Loucy (cell line): ENCODE measurements around the gene COL6A5.
A peak's percentile ranks its signal among the peaks of the same experiment; 100 is the strongest.

Experiments used
- H2AFZ ChIP-seq: fragments of 200-600 bp; sonication (generic); 2 replicates; pipeline ENCODE4 v1.6.0; 2016; ENCODE audit warnings: antibody characterized with exemption, mild to moderate bottlenecking, low read length, moderate library complexity
- H3F3A ChIP-seq: fragments of 200-600 bp; 2 replicates; pipeline ENCODE4 v1.6.0; 2016; ENCODE audit warnings: antibody characterized with exemption, low read depth, mild to moderate bottlenecking
- H3K27me3 ChIP-seq: fragments of 200-600 bp; sonication (generic); 2 replicates; pipeline ENCODE4 v1.6.1; 2014; ENCODE audit warnings: low read length, mild to moderate bottlenecking; ENCODE audit not compliant: insufficient read depth, poor library complexity, severe bottlenecking
- H3K36me3 ChIP-seq: fragments of 200-600 bp; sonication (generic); 2 replicates; pipeline ENCODE4 v1.6.1; 2016; ENCODE audit warnings: low read length; ENCODE audit not compliant: insufficient read depth
- H3K4me1 ChIP-seq: fragments of 200-600 bp; sonication (generic); 2 replicates; pipeline ENCODE4 v1.5.1; 2014; ENCODE audit warnings: low read length, mild to moderate bottlenecking; ENCODE audit not compliant: insufficient read depth, poor library complexity, severe bottlenecking
- H3K4me2 ChIP-seq: fragments of 200-600 bp; sonication (generic); 2 replicates; pipeline ENCODE4 v1.6.0; 2014; ENCODE audit warnings: antibody characterized with exemption, low read length, low read depth, mild to moderate bottlenecking; ENCODE audit not compliant: poor library complexity, severe bottlenecking
- H3K4me3 ChIP-seq: fragments of 200-600 bp; sonication (generic); 2 replicates; pipeline ENCODE4 v1.5.1; 2014; ENCODE audit warnings: low read length, mild to moderate bottlenecking, mixed read lengths; ENCODE audit not compliant: poor library complexity, severe bottlenecking
- H3K79me2 ChIP-seq: fragments of 200-600 bp; sonication (generic); 2 replicates; pipeline ENCODE4 v1.6.1; 2014; ENCODE audit warnings: low read length; ENCODE audit not compliant: insufficient read depth
- H3K9ac ChIP-seq: fragments of 200-600 bp; sonication (generic); 2 replicates; pipeline ENCODE4 v1.6.0; 2014; ENCODE audit warnings: mild to moderate bottlenecking, low read depth, low read length, moderate library complexity; ENCODE audit not compliant: poor library complexity, severe bottlenecking
- H3K9me2 ChIP-seq: fragments of 200-600 bp; sonication (generic); replicated peaks from 2 replicates; pipeline ENCODE4 v1.6.1; 2016; ENCODE audit warnings: low read depth, low read length, mixed read lengths
- H3K9me3 ChIP-seq: fragments of 200-600 bp; sonication (generic); 2 replicates; pipeline ENCODE4 v1.6.1; 2014; ENCODE audit warnings: mild to moderate bottlenecking, antibody characterized with exemption, low read length, low read depth; ENCODE audit not compliant: insufficient read depth
- H4K20me1 ChIP-seq: fragments of 200-600 bp; sonication (generic); 2 replicates; pipeline ENCODE4 v1.6.0; 2014; ENCODE audit warnings: antibody characterized with exemption, low read length, mild to moderate bottlenecking; ENCODE audit not compliant: insufficient read depth, poor library complexity, severe bottlenecking
- EZH2phosphoT487 ChIP-seq: fragments of 200-600 bp; IDR thresholded peaks from 2 replicates; pipeline ENCODE4 v1.6.1; 2018; ENCODE audit warnings: antibody characterized with exemption, mild to moderate bottlenecking, moderate library complexity, borderline replicate concordance
- TF ChIP-seq, protein P1 (sequence below): fragments of 200-600 bp; sonication (generic); conservative IDR thresholded peaks from 2 replicates; pipeline ENCODE4 v1.5.1; 2014; ENCODE audit warnings: mild to moderate bottlenecking, antibody characterized with exemption, low read length

The COL6A5 gene

DNA sequence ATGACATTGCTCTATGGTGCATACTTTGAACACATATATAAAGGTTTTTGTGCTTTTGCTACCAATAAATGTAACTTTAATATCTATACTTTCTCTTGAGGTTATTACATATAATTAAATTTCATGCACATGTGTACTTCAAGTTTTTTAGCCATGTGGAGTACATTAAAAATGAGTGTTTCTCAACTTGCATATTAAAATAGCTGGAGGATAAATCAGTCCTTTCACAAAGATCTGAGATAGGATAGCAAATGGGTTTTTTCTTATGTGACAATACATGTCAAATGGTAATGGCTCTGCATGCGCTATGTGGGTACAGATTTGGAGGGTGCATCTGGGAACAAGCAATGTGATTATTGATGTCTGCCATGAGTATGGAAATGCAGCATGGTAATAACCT lies 122.8 kb downstream of the COL6A5 start:
- Histone ChIP-seq H2AFZ (no peak overlapping the region), H3K27me3 (no peaks in the 10 kb centered on the region), H4K20me1 (no peaks in the 10 kb centered on the region), H3K79me2 (no peaks in the 10 kb centered on the region), H3K4me3 (no peak overlapping the region), H3K9me2 (0 out of 2 replicates have a peak, but pooled peaks cover 3% of the 10 kb centered on the region), H3K36me3 (no peaks in the 10 kb centered on the region), H3K9me3 (no peaks in the 10 kb centered on the region), H3K4me2 (no peak overlapping the region), H3K4me1 (no peaks in the 10 kb centered on the region), H3F3A (no peaks in the 10 kb centered on the region), H3K9ac (no peak overlapping the region)
- no peak for TF ChIP-seq EZH2phosphoT487
- TF ChIP-seq, protein P1, sequence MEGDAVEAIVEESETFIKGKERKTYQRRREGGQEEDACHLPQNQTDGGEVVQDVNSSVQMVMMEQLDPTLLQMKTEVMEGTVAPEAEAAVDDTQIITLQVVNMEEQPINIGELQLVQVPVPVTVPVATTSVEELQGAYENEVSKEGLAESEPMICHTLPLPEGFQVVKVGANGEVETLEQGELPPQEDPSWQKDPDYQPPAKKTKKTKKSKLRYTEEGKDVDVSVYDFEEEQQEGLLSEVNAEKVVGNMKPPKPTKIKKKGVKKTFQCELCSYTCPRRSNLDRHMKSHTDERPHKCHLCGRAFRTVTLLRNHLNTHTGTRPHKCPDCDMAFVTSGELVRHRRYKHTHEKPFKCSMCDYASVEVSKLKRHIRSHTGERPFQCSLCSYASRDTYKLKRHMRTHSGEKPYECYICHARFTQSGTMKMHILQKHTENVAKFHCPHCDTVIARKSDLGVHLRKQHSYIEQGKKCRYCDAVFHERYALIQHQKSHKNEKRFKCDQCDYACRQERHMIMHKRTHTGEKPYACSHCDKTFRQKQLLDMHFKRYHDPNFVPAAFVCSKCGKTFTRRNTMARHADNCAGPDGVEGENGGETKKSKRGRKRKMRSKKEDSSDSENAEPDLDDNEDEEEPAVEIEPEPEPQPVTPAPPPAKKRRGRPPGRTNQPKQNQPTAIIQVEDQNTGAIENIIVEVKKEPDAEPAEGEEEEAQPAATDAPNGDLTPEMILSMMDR, result no peak

DNA sequence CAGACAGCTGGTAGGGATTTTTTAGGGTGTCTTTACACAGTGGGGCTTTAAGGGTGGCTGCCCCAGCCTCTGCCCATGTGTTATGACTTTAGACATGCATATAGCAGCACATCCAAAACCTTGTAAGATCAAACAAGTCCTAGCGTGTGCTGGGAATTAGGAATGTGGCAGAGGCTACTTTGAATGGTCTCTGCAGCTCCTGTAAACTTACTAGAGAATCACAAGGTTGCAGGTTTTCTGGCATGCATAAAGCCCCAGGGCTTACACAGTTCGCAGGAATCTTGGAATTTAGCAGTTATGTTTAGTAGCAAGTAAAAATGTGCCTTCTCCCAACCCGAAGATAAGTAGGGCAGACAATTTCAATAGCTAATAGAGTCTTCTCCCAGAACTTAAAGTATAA lies 124.7 kb downstream of the COL6A5 start:
- Histone ChIP-seq H3K4me3 (no peak overlapping the region), H3K79me2 (no peaks in the 10 kb centered on the region), H4K20me1 (no peaks in the 10 kb centered on the region), H3K9me3 (no peaks in the 10 kb centered on the region), H3F3A (no peaks in the 10 kb centered on the region), H3K36me3 (no peaks in the 10 kb centered on the region), H3K4me2 (no peak overlapping the region), H2AFZ (no peak overlapping the region), H3K4me1 (no peaks in the 10 kb centered on the region), H3K9me2 (0 out of 2 replicates have a peak, but pooled peaks cover 3% of the 10 kb centered on the region), H3K9ac (no peak overlapping the region), H3K27me3 (no peaks in the 10 kb centered on the region)
- no peak for TF ChIP-seq EZH2phosphoT487

DNA sequence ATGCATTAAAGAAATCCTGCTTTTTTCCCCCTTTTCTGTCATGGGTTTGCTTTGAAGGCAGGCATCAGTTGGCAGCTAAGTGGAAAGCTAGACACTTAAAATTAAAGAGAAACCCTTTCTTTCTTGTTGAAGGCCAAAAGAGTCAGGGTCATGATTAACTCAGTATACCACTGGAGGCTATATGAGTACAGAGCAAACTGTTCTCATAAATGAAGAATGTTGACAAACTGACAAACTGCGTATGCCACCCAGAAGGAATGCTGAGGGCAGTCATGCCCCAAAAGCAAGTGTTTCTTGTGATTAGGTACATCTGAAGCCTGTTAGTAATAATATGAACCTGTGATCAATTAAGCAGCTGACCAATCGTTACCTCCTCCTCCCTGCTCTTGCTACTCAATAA lies 127.9 kb downstream of the COL6A5 start:
- no peaks in the 10 kb centered on the region for H3K27me3 ChIP-seq
- H3K4me3 ChIP-seq, result no peak overlapping the region
- H3K9me3 ChIP-seq, result no peaks in the 10 kb centered on the region
- H3K9ac ChIP-seq, result no peak overlapping the region
- no peak overlapping the region for H3K4me2 ChIP-seq
- H3K36me3 ChIP-seq, result no peaks in the 10 kb centered on the region
- TF ChIP-seq, protein P1, result no peak
- no peak for TF ChIP-seq EZH2phosphoT487
- H3K79me2 ChIP-seq, result no peaks in the 10 kb centered on the region
- no peaks in the 10 kb centered on the region for H3K9me2 ChIP-seq
- H4K20me1 ChIP-seq, result no peaks in the 10 kb centered on the region
- no peaks in the 10 kb centered on the region for H3F3A ChIP-seq
- no peak overlapping the region for H2AFZ ChIP-seq
- no peaks in the 10 kb centered on the region for H3K4me1 ChIP-seq

DNA sequence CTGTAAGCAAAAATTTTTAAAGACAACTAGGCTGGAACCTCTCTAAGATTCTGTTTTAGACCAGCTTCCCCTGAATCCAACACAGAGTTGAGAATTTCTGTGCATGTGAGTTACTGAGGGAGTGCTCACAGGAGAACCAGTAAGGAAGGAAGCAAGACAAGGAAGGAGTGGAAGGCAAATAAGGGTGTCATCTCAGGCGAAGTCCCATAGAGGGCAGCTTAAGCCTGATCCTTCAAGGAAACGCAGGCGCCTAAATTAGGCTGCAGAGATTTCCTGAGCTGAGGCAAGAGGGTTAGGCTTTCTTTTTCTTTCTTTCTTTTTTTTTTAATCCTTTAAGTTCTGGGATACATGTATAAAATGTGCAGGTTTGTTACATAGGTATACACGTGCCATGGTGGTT lies 135.3 kb downstream of the COL6A5 start:
- H3K79me2 ChIP-seq, result no peaks in the 10 kb centered on the region
- no peaks in the 10 kb centered on the region for H3K4me1 ChIP-seq
- no peaks in the 10 kb centered on the region for H3K36me3 ChIP-seq
- H3K27me3 ChIP-seq, result no peaks in the 10 kb centered on the region
- no peaks in the 10 kb centered on the region for H3K9me2 ChIP-seq
- H3K9ac ChIP-seq, result no peak overlapping the region
- no peak overlapping the region for H3K4me3 ChIP-seq
- H3F3A ChIP-seq, result no peaks in the 10 kb centered on the region
- peak overlapping the region; percentile 73; the same call in 1 of the 2 replicates for H2AFZ ChIP-seq
- TF ChIP-seq EZH2phosphoT487, result no peak
- TF ChIP-seq, protein P1, result peak; percentile 46
- H3K4me2 ChIP-seq, result no peak overlapping the region
- H4K20me1 ChIP-seq, result no peaks in the 10 kb centered on the region
- no peaks in the 10 kb centered on the region for H3K9me3 ChIP-seq
